Measurements from ENCODE around the gene SRBD1. TPM values are rescaled to one million over a fixed set of nuclear protein-coding genes. Genes with fewer than 3 reads are reported as not detected.

Gene SRBD1
- total and polyA plus RNA-seq, 2 experiments from 2014 or later = 10.6 to 13.7 TPM

GRCh38 chr2:45484965-45485364 is 126.1 kb downstream of the SRBD1 start:
- no peak for DNase-seq (ENCODE audit: low read depth in 1 of 2, low spot score in 1 of 2)
- no peaks in the 10 kb centered on the region for H3K36me3 ChIP-seq
- no peak for TF ChIP-seq CTCF (IDR thresholded peaks at IDR 0.05; ENCODE audit: low read depth, low read length)

GRCh38 chr2:45483997-45484396 is 127.1 kb downstream of the SRBD1 start:
- Histone ChIP-seq H3K4me3 (no peak overlapping the region), H3K27me3 (no peaks in the 10 kb centered on the region), H3K9me3 (ENCODE audit: low read depth) (no peaks in the 10 kb centered on the region), H3K4me1 (ENCODE audit: low read depth) (no peaks in the 10 kb centered on the region), H3K27ac (no peak overlapping the region), H3K36me3 (no peaks in the 10 kb centered on the region)
- no peak for DNase-seq (ENCODE audit: low read depth in 1 of 2, low spot score in 1 of 2)
- TF ChIP-seq CTCF (IDR thresholded peaks at IDR 0.05; ENCODE audit: low read depth, low read length) = peak; percentile 19

More at GRCh38 chr2:45484965-45485364, 126.1 kb downstream of the SRBD1 start:
- no peaks in the 10 kb centered on the region for H3K9me3 ChIP-seq (ENCODE audit: low read depth)
- no peak overlapping the region for H3K4me3 ChIP-seq
- no peaks in the 10 kb centered on the region for H3K27me3 ChIP-seq
- no peaks in the 10 kb centered on the region for H3K4me1 ChIP-seq (ENCODE audit: low read depth)
- no peak overlapping the region for H3K27ac ChIP-seq

GRCh38 chr2:45477546-45477945 is 133.5 kb downstream of the SRBD1 start:
- Histone ChIP-seq H3K4me3 (no peak overlapping the region), H3K9me3 (ENCODE audit: low read depth) (no peaks in the 10 kb centered on the region), H3K36me3 (no peaks in the 10 kb centered on the region), H3K27ac (no peak overlapping the region), H3K27me3 (no peaks in the 10 kb centered on the region), H3K4me1 (ENCODE audit: low read depth) (no peaks in the 10 kb centered on the region)
- DNase-seq (ENCODE audit: low read depth in 1 of 2, low spot score in 1 of 2) = no peak
- TF ChIP-seq CTCF (IDR thresholded peaks at IDR 0.05; ENCODE audit: low read depth, low read length) = no peak

GRCh38 chr2:45470531-45470930 is 140.5 kb downstream of the SRBD1 start:
- Histone ChIP-seq H3K27ac (no peak overlapping the region), H3K36me3 (no peaks in the 10 kb centered on the region), H3K27me3 (no peaks in the 10 kb centered on the region), H3K9me3 (ENCODE audit: low read depth) (no peaks in the 10 kb centered on the region), H3K4me3 (no peak overlapping the region), H3K4me1 (ENCODE audit: low read depth) (peaks cover 14% of the 10 kb centered on the region)
- no peak for DNase-seq (ENCODE audit: low read depth in 1 of 2, low spot score in 1 of 2)
- no peak for TF ChIP-seq CTCF (IDR thresholded peaks at IDR 0.05; ENCODE audit: low read depth, low read length)

GRCh38 chr2:45469314-45470099 is 141.6 kb downstream of the SRBD1 start:
- H3K9me3 ChIP-seq (ENCODE audit: low read depth) = no peaks in the 10 kb centered on the region
- peak in 1 of 2 donors; percentile 33 for DNase-seq (ENCODE audit: low read depth in 1 of 2, low spot score in 1 of 2)
- H3K4me1 ChIP-seq (ENCODE audit: low read depth) = peaks cover 14% of the 10 kb centered on the region
- H3K27ac ChIP-seq = no peak overlapping the region
- no peak overlapping the region for H3K4me3 ChIP-seq
- no peak for TF ChIP-seq CTCF (IDR thresholded peaks at IDR 0.05; ENCODE audit: low read depth, low read length)
- no peaks in the 10 kb centered on the region for H3K27me3 ChIP-seq
- no peaks in the 10 kb centered on the region for H3K36me3 ChIP-seq
